ENCODE results near the gene LMBR1L. TPM values are rescaled to one million over a fixed set of nuclear protein-coding genes. Genes with fewer than 3 reads are reported as not detected.

LMBR1L gene
- total and polyA plus RNA-seq, 2 of the 13 experiments (the other 11 are each of a cell fraction or from before 2014, with no cell fraction given) = 12.2 to 65.9 TPM

- no peak for TF ChIP-seq TCF12 (IDR thresholded peaks at IDR 0.05)
- peak; percentile 85; the same call in 1 of the 2 replicates for TF ChIP-seq TCF12 (CRISPR knock-in tag; IDR thresholded peaks at IDR 0.05)
- TF ChIP-seq HNRNPK (IDR thresholded peaks at IDR 0.05; ENCODE audit: low read depth, low read length, poor library complexity, severe bottlenecking) = peak; percentile 45
- no peak for TF ChIP-seq FOXO4 (CRISPR knock-in tag; conservative IDR thresholded peaks at IDR 0.05)
- peak; percentile 58; the same call in 1 of the 2 replicates for TF ChIP-seq ZNF362 (CRISPR knock-in tag; IDR thresholded peaks at IDR 0.05; ENCODE audit: borderline replicate concordance)
- TF ChIP-seq ZBTB40 (IDR thresholded peaks at IDR 0.05) = no peak
- TF ChIP-seq ZBTB40 (CRISPR knock-in tag; IDR thresholded peaks at IDR 0.05) = 0 out of 2 replicates have a peak, but pooled peaks have one; percentile 93
- peak; percentile 49 for TF ChIP-seq ZBTB10 (CRISPR knock-in tag; IDR thresholded peaks at IDR 0.05; ENCODE audit: borderline replicate concordance)
- TF ChIP-seq STAT5B (CRISPR knock-in tag; IDR thresholded peaks at IDR 0.05) = no peak
- no peak for TF ChIP-seq SMARCE1 (IDR thresholded peaks at IDR 0.05; ENCODE audit: borderline replicate concordance)
- TF ChIP-seq WIZ (CRISPR knock-in tag; IDR thresholded peaks at IDR 0.05) = peak; percentile 55; the same call in 1 of the 2 replicates
- TF ChIP-seq ZNF616 (CRISPR knock-in tag; IDR thresholded peaks at IDR 0.05; ENCODE audit: low read depth) = peak; percentile 74
- TF ChIP-seq SMAD1 (CRISPR knock-in tag; IDR thresholded peaks at IDR 0.05; ENCODE audit: borderline replicate concordance, low read depth) = no peak; the same call in 1 of the 2 replicates
Observed at GRCh38 chr12:49060237-49061156, 50.1 kb downstream of the LMBR1L start, which contains the start of gene KMT2D (continued).
